H7 (cell line): ENCODE data around the gene TDRD7. TPM values are rescaled to one million over a fixed set of nuclear protein-coding genes. Genes with fewer than 3 reads are reported as not detected.

Experiments
- DNase-seq: peaks from one replicate; pipeline ENCODE4 v3.0.0; 2012
- H3K27me3 ChIP-seq: 2 replicates; pipeline ENCODE4 v1.6.0; 2011; ENCODE audit warnings: mild to moderate bottlenecking, low read length; ENCODE audit not compliant: control insufficient read depth, insufficient read depth
- H3K36me3 ChIP-seq: replicated peaks from 2 replicates; pipeline ENCODE4 v1.5.1; 2011; ENCODE audit warnings: low read length; ENCODE audit not compliant: control insufficient read depth, insufficient read depth
- H3K4me3 ChIP-seq: 2 replicates; pipeline ENCODE4 v1.5.1; 2011; ENCODE audit warnings: low read depth, mild to moderate bottlenecking, control low read depth, low read length, moderate library complexity; ENCODE audit not compliant: insufficient read depth
- total RNA-seq: library from RNA; depleted of rRNA; stranded (reverse); fragments of >200 nt; shearing (Covaris generic); gene quantifications from 2 replicates; pipeline ENCODE4 v1.2.3, GENCODE V29; 2014

The TDRD7 gene
- total RNA-seq, 1 experiment from 2014 or later = 7.7 TPM

DNA sequence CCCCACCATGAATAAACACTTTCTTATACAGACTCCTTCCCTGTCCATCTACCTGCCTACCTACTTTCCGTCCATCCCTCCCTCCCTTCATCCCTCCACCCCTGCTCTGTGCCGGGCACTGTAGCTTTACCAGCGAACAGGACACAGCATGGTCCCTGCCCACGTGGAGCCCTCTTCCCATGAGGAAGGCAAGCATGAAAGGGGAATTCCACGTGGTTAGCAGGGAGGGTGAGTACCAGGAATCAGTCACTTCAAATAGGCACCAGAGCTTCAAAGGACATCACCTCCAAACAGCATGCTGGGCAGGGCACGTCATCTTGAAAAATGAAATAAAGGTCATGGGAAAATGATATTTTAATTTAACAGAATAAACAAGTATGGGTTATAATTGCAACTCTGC lies 35.0 kb upstream of the TDRD7 start:
- H3K36me3 ChIP-seq = no peaks in the 10 kb centered on the region
- H3K4me3 ChIP-seq = no peak overlapping the region
- no peaks in the 10 kb centered on the region for H3K27me3 ChIP-seq
- no peak for DNase-seq

DNA sequence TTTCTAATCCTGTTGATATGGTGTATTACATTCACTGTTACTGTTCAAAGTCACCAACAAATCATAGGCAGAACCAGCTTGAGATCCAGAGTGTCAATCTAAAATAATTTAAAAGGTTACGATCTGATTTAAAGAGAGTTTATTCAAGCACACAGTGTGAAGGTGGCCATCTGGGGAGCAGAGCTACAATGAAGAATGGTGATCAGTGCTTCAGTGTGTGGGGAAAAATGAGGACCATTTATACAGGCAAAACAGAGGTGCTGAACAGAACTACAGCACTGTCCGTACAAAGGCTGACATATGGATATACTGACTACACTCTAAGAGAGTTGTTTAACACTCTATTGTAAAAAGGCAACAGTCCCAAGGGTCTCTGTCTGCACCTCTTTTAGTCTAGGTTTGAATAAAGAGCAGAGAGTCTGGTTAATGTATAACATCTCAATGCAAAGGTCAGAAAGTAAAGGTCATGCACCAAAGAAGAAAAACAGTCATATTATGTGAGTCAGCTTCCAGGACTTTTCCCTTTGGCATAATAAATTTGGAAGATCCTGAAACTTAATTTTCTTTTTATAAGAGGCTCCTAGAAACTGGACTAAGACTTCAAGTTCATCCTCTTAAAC lies 29.7 kb upstream of the TDRD7 start:
- Histone ChIP-seq H3K36me3 (no peaks in the 10 kb centered on the region), H3K27me3 (no peaks in the 10 kb centered on the region), H3K4me3 (no peak overlapping the region)
- no peak for DNase-seq

DNA sequence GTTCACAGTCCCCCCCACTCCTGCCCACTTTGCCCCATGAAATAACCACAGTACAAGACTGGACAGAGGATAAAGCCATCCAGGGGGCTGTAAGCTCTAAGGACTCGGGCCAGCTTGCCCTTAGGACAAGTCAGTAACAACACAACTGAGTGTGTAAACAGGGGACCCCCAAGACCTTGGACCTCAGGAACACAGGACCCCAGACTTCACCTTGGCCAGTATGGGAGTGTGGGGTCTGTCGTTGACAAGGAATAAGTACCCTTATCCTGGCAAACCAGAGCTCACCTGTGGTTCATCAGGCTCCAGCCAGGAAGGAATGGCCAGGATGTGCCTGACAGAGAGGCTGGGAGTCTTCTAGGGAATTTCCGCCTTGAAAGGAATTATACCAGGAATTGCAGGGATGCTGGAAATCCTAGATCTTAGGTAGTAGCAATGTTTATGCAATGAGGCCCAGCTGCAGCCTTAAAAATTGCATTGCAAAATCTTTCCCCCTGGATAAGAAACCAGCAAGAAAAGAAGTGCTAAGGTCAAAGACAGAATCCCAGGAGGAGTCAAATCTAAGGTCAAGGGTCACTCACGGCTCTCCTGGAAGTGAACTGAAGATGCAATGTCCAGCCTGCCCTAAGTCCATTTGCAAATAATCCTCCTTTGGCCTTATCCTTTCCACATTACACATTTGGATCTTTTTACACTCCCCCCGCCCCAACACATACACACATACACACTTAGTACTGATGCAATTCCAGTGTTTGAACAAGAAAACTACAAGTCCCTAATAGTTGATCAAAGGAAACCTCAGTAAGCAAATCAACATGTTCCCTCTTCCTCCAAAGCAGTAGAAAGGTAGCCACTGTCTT lies 27.3 kb upstream of the TDRD7 start:
- Histone ChIP-seq H3K4me3 (no peak overlapping the region), H3K27me3 (peaks cover 7% of the 10 kb centered on the region), H3K36me3 (no peaks in the 10 kb centered on the region)
- no peak for DNase-seq

DNA sequence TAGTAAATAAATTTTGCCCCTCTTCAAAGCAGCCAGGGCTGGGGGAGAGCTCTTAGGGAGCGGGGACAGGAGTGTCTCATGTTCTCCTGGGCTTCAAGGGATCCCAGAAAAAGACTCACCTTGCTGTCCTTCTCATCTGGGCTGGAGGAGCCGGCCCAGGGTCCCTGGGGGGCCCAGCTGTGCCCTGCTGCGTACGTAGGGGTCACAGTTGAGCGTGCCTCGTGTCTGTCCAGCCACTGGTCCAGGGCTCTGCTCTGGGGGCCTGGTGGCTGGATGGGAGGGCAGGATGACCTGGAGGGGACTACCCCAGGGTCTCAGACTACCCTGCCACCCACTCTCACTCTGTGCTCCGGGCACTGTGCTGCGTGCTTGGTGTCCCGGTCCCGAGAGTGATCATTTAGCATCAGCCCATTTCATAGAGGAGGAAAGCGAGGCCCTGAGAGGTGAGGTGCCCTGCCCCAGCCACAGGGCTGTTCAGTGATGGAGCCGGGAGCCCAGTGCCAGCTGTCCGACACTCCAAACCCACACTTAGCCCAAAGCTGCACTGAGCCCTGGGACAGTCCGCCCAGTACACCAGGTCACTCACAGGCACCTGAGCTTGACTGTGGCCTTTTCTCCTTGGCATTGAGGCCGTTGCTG lies 26.2 kb upstream of the TDRD7 start:
- Histone ChIP-seq H3K27me3 (peaks cover 7% of the 10 kb centered on the region), H3K36me3 (no peaks in the 10 kb centered on the region), H3K4me3 (no peak overlapping the region)
- peak; percentile 33 for DNase-seq

DNA sequence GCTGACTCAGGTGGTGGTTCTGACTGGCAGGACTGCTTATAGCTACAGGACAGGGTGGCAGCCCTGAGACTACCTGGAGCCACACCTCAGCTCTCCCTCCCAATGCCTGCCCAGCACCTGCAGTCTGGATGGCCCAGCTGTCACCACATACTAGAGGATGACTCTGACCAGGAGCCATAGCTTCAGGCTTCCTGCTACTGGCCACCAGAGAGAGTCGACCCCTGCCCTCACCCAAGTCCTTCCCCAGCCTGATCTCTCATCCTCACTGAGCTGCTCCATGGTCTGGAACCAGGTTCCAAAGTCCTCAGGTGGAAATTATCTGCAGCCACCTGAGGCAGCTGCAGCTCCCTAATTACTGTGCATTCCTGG lies 25.6 kb upstream of the TDRD7 start:
- Histone ChIP-seq H3K27me3 (peaks cover 7% of the 10 kb centered on the region), H3K4me3 (no peak overlapping the region), H3K36me3 (no peaks in the 10 kb centered on the region)
- DNase-seq = no peak

DNA sequence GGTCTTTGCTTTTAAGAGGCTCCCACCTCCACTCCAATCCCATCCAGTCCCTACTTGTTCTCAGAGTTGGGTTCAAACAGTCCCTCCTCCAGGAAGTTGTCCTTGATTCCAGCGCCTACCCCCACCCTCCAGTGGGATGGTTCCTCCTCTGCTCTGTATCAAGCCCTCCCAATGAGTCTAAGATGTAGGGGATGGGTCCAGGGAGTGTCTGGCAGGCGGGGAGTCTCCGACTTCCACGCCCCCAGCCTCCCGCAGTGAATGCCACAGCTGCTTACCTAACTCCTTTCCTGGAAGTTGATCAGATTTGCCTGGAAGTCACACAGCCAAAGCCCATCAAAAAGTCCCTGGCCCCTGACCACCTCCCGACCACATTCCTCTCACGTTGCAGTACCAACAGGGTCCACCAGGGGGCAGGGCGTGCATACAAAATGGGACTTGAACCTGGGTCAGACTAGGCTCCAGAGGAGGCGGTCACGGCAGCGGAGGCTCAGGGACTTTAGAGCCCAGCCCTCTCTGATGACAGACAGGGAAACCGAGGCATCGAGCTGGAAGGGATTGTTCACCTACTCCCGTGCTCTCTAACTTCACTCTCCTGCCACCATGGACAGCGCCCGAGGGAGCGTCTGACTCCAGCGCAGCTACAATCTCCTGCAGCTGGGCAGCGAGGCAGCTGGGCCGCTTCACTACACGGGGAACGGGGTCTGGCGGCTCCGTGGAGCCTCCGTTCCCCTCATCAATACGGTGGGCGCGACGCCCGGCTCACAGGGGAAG lies 25.0 kb upstream of the TDRD7 start:
- H3K27me3 ChIP-seq = peaks cover 7% of the 10 kb centered on the region
- H3K4me3 ChIP-seq = peak overlapping the region; percentile 17; the same call in 1 of the 2 replicates
- peak; percentile 95 for DNase-seq
- no peaks in the 10 kb centered on the region for H3K36me3 ChIP-seq

DNA sequence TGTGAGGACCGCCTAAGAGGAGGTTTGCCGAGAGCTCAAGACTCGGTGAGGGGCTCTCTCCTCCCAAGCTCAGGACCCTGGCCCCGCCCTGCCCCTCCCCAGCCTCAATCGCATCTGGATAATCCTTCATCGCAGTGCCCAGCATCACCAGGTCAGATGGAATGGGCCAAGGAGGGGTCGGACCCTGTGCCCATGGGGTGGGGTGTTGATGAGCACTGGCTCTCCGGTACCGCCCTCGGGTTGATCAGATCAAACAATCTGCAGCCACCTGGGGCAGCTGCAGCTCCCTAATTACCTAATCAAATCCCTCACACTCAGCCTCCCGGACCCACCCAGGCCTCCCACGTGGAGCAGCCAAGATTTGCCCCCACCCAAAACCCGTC lies 24.4 kb upstream of the TDRD7 start:
- Histone ChIP-seq H3K27me3 (peaks cover 7% of the 10 kb centered on the region), H3K36me3 (no peaks in the 10 kb centered on the region), H3K4me3 (peak overlapping the region; percentile 17; the same call in 1 of the 2 replicates)
- no peak for DNase-seq

DNA sequence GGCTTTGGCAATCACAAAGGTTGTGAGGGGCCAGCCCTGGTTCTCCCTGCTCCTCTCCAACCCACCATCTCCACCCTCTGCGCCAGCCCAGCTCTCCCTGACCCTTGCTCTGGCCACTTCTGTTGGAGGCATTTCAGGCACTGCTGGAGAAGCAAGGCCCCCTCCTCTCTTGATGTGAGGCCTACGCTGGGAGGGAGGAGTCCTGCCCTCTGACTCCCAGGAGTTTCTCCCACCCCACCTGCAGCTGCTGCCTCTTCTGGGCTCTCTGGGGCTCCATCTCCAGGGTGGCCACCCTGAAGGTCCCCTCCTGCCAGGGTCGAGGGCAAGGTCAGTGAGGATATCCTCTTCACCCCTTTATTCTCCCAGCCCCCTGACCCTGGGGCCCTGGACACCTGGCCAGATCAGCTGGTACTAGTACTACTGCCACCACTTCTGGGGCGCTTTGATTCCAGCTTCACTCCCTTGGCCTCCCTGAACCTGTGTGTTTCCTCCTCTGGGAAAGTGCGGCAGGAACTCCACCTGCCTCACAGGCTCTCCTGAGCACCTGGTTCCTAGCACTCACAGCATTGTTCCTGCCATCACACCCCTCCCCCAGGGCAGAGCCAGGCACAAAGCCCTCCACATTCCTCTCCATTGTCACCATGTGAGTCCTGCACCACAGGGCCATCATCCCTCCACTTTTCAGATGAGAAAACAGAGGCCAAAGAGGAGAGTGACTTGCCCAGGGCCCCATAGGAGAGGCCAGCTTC lies 23.8 kb upstream of the TDRD7 start:
- Histone ChIP-seq H3K4me3 (no peak overlapping the region), H3K36me3 (no peaks in the 10 kb centered on the region), H3K27me3 (peaks cover 7% of the 10 kb centered on the region)
- DNase-seq = peak; percentile 75

DNA sequence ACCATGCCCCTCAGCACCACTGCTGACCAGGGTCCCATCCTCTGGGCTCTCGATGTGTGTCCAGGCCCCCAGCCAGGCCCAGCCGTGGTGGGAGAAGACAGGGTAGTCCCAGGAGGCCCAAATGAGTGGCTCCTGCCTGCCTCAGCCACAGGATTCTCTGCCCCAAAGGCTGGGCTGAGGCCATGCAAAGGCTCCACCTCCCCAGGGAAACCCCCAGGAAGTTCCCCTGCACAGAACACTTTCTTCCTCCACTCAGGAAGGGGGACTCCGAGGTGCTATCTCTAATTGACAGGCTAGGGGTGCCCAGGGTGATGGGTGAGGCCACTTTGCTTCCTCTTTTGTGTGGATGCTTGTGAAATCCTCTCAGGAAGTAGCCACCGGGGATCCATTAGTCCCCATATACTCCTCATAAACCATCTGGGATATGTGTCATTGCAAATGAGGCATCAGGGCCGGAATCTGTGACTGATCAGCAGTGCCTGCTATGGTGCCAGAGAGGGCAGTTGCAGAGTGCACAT lies 23.1 kb upstream of the TDRD7 start:
- peaks cover 7% of the 10 kb centered on the region for H3K27me3 ChIP-seq
- H3K36me3 ChIP-seq = no peaks in the 10 kb centered on the region
- no peak overlapping the region for H3K4me3 ChIP-seq
- peak; percentile 46 for DNase-seq

DNA sequence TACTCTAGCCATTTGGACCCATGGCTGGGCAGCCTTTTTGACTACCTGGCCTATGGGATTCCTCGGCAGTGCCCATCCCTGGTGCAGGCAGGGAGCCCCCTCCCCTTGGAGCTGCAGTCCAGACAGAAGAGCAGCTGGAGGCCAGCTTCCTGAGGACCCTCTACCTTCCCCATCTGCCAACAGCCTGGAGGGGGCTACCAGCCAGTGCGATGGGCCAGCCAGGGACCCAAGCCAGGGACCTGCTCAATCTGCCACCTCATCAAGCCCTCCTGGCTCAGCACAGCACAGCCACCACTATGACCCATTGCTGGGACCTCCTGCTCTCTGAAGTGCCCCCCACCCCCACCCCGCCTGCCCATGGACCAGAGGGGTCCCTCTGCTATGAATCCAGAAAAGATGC lies 22.6 kb upstream of the TDRD7 start:
- DNase-seq = peak; percentile 45
- H3K4me3 ChIP-seq = no peak overlapping the region
- H3K36me3 ChIP-seq = no peaks in the 10 kb centered on the region
- H3K27me3 ChIP-seq = peaks cover 7% of the 10 kb centered on the region

DNA sequence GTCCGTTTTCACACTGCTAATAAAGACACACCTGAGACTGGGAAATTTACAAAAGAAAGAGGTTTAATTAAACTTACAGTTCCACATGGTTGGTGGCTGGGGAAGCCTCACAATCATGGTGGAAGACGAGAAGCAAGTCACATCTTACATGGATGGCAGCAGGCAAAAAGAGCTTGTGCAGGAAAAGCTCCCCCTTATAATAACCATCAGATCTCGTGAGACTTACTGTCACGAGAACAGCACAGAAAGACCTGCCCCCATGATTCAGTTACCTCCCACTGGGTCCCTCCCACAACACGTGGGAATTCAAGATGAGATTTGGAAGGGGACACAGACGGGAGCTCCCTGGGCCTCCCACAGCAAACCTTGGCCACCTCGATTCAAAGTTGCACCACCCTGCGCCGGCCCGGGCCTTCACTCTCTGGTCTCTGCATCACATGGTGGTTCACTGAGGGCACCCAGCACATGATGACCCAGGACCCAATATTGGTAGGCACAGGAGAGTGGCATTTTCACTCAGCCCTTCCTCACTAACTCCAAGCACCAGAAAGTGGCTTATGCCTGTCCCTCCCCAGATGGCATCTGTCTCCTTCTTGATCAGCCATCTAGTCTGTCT lies 21.0 kb upstream of the TDRD7 start:
- Histone ChIP-seq H3K27me3 (peaks cover 7% of the 10 kb centered on the region), H3K36me3 (no peaks in the 10 kb centered on the region), H3K4me3 (no peak overlapping the region)
- no peak for DNase-seq

DNA sequence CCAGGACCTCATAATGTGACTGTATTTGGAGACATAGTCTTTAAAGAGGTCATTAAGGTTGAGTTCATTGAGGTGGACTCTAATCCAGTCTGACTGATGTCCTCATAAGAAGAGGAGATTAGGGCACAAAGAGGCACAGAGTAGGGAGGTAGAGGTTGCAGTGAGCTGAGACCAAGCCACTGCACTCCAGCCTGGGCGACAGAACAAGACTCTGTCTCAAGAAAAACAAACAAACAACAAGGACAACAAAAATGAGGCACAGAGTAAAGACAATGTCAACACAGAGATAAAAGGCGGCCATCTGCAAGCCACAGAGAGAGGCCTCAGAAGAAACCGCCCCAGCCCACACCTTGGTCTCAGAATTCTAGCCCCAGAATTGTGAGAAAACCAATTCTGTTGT lies 17.0 kb upstream of the TDRD7 start:
- Histone ChIP-seq H3K36me3 (no peaks in the 10 kb centered on the region), H3K27me3 (no peaks in the 10 kb centered on the region), H3K4me3 (no peak overlapping the region)
- no peak for DNase-seq

DNA sequence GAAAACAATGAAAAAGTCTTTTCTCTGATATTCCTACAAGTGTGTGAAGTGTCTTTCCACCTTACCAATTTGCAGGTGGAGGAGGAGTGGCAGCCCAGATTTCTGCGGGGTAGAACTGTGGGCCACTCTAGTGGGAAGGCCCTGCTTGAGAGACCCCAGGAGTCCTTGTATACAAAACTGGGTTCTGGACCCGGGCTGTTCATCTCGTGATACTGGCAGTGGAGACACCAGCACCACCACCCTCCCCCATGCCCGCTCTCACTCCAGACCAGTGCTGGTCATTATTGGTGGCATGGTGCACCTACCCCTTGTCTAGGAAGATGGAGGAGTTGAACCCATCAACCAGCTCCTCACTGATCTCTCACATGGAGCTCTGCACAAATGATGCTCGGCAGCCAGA lies 16.2 kb upstream of the TDRD7 start:
- DNase-seq = no peak
- no peak overlapping the region for H3K4me3 ChIP-seq
- H3K27me3 ChIP-seq = no peaks in the 10 kb centered on the region
- no peaks in the 10 kb centered on the region for H3K36me3 ChIP-seq
